HG02970 (cell line): Measurements from ENCODE around the gene EMP3.
"Not testable (repeated sequence)": the region's sequence is repeated elsewhere in the genome, so short reads cannot be mapped to it uniquely, and the experiment has no call there.

Experiments used
- ATAC-seq: cut with Tn5 transposase; IDR thresholded peaks from one replicate; pipeline ENCODE4 v1.9.1; 2021; ENCODE audit warnings: mild to moderate bottlenecking, moderate library complexity, moderate number of reproducible peaks; ENCODE audit not compliant: unreplicated experiment, low FRiP score

EMP3 gene, protein sequence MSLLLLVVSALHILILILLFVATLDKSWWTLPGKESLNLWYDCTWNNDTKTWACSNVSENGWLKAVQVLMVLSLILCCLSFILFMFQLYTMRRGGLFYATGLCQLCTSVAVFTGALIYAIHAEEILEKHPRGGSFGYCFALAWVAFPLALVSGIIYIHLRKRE

GRCh38 chr19:48325265-48325910 is at the start of gene EMP3:
Gene EMP3, plus strand, starts transcription at chr19:48325552. Its CDS starts 1,293 bp downstream, at chr19:48326845.
- no peak for ATAC-seq

- ATAC-seq: no peak
These were observed 45.6 kb upstream of the EMP3 start for GRCh38 chr19:48279747-48280146.

DNA sequence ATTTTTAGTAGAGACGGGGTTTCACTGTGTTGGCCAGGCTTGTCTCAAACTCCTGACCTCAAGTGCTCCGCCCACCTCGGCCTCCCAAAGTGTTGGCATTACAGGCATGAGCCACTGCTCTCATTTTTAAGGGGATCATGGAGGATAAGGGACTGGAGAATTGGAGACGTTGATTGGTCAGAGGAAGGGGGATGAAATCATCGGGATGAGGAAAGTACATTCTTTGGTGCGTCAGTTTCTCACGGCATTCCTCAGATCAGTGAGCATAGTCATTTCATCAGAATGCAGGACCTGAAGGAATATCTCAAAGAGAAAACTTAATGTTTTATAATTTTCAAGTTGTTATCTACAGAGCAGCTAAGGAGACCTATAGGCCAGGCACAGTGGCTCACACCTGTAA is 41.4 kb upstream of the EMP3 start:
- ATAC-seq: no peak

DNA sequence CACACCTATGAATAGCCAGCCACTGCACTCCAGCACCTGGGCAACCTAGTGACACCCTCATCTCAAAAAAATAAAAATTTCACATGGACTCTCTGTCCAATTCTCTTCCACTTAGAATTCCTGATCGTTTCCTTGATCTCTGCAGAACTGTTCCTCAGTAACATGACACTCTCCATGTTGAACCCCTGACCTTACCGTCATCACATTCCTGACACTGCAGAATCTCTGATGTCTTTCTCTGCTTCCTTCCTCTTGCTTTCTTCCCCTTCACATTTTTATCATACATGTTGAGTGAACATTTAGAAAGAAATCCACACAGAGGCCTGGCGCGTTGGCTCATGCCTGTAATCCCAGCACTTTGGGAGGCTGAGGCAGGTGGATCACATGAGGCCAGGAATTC is 40.5 kb upstream of the EMP3 start:
- no peak for ATAC-seq

GRCh38 chr19:48287748-48288147 is 37.6 kb upstream of the EMP3 start:
- no peak for ATAC-seq

DNA sequence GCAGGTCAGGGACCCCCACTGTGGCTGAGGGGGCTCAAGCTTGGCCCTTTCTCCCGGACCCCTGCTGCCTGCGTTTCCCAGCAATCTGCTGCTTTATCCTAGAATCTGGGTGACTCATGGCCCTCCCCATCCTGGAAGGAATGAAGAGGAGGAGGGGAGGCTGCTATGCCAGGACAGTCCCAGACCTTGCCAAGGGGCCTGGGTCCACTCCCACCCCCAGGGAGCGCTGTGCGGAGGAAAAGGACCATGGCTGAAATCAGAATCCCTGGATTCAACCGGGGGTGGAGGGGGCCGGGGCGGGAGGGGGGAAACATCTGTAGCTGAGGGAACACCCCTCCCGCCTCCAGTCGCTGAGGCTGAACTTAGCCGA is 35.0 kb upstream of the EMP3 start:
- no peak for ATAC-seq

DNA sequence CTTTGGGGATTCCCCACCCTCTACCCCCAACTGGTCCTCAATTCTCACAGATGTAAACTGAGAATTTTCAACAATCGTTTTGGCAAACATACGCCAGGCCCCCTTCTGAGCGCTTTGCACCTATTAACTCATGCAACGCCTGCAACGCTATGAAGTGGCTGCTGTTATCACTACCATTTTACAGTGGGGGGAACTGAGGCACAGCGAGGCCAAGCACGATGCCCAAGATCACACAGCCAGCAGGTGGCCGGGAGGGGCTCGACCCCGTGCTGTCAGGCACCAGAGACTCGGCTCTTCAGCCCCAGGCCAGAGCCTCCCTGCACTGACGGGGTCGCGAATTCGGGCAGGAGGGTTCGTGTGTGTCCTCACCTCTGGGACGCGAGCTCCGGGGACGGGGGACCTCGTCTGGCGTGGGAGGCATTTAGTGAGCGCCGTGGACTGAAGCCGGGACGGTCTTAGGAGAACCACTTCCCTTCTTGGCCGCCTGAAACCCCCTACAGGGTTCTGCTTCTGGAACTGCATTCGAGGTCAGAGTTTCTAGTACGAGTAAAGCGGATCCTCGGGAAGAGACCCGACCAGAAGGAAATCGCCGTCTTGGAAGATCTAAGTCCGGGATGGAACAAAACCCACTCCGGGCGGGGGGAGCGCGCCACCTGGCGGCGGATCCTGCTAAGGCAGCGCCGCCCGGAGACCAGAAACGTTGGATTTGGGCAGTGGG is 34.4 kb upstream of the EMP3 start:
- ATAC-seq: no peak

DNA sequence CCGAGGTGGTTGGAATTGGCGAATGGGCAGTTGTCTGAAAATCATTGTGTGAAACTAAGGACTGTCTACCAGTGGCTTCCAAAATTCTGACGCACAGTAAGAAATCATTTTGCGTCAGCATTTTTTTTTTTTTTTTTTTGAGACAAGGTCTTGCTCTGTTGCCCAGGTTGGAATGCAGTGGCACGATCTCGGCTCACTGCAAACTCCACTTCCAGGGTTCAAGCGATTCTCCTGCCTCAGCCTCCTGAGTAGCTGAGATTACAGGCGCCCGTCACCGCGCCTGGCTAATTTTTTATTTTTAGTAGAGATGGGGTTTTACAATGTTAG is 33.9 kb upstream of the EMP3 start:
- not testable (repeated sequence) for ATAC-seq

DNA sequence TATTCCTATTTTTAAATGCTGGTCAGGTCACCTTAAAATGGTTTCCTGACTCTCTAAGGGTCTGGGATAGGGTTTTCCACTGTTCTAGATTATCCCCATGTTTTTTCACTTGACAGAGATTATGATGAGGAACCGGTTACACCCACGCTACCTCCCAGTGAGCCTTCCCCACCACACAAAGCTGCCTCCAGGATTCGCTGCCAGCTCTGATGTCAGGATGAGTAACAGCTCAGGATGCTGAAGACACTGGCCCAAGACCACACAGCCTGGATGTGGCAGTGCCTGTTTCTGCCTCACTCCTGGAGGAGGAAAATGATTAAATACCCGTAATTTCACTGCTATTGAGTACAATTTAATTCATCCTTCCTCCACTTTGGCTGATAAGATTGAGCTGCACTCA is 32.6 kb upstream of the EMP3 start:
- no peak for ATAC-seq

DNA sequence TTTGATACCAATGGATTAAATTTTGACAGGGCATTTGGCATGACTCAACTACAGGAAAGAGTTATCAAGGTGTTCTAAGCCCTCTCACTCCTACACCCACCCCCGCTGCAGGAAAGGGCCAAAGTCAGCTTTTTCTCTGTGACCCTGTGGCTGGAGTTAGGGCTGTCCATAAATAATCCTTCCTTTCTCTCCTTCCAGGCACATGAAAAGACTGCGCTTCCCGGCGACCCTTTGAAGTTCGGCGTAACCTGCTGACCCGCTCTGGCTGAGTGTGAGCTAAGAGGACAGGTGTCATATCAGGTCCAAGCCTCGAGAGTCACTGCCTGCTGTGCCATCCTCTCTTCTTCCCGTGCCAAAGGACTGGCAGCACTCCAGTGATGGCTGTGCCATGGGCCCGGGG is 29.9 kb upstream of the EMP3 start:
- ATAC-seq: no peak

DNA sequence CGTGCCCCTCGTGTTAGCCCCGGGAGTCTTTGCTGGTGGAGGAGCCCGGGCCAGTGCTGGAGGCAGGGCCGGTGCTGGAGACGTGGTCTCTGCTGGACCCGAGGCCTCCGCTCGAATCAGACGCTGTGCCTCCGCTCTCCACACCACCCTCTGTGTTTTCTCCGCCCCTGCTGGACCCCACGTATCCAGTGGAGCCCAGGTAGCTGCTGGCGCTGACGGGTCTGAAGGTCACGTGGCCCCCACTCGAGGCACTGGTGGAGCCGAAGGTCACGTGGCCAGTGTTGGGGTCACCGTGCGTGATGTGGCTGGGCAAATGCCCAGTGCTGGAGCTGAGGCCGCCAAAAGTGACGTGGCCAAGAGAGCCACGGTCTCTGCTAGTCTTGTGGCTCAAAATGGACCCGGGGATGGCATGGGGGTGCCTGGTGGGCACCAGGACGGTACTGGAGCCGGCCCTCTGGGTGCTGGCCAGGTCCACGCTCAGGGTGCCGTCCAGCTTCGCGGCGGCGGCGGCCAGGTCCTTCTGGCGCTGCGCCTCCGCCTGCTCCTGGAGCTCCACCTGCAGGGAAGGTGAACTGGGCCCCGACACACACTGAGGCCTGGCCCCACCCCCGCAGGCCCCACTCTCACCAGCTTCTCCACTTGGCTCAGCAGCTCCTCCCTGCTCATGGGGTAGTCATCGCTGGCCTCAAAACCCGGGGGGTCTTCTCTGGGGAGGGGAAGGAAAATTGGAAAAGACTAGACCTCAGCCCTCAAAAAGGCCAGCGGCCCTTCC is 28.2 kb upstream of the EMP3 start:
- ATAC-seq: no peak

GRCh38 chr19:48297975-48298374 is 27.4 kb upstream of the EMP3 start:
- ATAC-seq: no peak

GRCh38 chr19:48301886-48302599 is 23.3 kb upstream of the EMP3 start:
- ATAC-seq: no peak

DNA sequence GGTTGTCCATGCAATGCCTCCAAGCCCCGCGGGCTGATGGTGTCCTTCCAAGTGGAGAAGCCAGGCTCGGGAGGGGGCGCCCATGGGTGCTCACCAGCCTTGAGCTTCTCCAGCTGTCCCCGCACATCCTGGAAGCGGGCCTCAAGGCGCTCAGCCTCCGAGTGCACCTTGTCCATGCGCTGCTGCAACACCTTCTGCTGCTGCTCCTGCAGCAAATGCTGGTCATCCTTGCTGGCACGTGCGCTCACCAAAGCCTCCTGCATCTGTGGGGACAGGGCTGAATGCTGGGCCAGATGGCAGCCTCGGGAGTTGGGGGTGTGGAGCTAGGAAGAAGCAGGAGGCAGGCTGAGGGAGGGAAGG is 22.8 kb upstream of the EMP3 start:
- ATAC-seq: no peak

DNA sequence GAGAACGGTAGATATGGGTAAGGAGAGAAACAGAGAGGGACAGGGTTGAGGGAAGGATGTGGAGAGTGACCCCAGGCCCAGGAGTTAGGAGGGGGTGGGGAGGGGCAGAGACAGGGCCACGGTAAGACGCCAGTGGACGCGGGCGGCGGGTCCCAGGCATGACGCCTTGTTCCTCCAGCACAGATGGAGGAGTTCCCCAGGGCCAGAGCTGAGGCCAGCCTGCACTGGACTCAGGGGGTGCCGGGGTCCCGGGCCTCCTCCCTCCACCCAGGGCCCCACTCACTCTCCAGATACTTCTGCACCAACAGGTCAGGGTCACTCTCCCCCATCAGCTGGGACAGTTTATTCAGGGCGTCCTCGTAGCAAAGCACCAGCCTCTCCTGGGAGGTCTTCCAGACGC is 22.0 kb upstream of the EMP3 start:
- no peak for ATAC-seq

DNA sequence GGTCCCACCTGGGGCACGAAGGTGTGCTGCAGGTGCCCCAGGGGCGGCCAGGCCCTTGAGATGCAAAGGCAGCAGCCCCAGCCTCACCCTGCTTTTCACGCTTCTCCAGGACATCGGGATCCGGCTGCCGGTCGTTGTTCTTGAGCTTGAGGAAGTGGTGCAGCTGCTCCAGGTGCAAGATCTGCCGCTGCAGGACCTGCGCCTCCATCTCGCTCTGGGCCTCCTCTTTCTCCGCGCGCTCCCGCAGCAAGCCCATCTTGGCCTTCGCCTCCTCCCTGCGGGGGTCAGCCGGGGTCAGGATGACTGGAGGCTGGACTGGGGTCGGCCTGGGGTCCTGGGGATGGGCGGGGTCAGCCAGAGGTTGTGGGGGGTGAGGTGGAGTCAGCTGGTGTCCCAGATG is 21.5 kb upstream of the EMP3 start:
- ATAC-seq: no peak

DNA sequence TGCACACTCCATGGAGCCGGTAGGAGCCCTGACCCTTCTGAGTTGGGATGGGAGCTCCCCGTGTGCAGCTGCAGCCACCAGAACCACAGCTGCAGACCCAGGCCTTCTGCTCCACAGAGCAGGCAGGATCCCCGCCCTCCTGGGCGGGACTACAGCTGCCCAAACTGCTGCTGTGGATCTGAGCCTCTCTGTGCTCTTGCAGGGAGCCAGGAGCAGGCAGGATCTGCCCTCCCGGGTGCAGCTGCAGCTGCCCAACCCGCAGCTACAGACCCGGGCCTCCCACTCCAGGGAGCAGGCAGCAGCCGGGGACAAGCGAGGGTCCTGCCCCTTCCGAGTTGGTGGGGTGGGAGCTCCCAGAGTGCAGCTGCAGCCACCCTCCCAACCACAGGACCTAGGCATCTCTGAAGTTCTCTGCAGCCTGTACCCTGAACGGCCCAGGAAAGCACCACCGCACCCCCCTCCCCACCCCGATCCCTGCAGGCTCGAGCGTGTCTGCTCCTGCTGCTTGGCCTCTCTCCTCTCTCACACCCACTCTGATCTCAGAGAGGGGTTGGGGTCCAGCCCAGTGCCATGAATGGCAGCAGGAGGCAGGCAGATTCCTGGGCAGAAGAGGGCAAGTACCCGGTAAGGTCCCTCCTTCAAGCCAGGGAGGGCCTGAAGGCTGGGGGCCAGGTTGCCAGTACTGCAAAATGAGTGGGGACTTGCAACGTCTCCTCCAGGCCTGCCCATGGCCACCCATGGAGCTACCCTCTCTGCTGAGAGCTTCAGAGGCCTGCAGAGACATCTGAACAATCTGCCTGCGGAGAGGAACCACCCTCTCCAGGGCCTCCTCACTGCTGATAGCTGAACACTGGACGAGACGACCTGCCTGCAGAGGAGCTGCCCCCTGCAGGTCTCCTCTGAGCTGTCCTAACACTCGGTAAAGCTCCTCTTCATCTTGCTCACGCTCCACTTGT is 16.4 kb upstream of the EMP3 start:
- no peak for ATAC-seq

DNA sequence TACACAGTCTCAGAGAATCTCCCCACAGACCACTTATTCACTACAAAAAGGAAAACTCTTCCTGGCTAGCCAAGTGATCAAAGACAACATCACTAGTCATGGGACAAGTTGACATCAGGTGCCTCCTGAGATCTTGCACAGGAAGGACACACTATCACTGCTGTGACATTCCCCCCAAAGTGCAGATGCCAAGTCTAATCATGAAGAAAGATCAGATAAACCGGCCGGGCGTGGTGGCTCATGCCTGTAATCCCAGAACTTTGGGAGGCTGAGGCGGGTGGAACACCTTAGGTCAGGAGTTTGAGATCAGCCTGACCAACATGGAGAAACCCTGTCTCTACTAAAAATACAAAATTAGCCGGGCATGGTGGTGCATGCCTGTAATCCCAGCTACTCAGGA is 15.6 kb upstream of the EMP3 start:
- ATAC-seq: not testable (repeated sequence)

- no peak for ATAC-seq
These were observed 15.1 kb upstream of the EMP3 start for GRCh38 chr19:48310227-48310626.

GRCh38 chr19:48311384-48311783 is 14.0 kb upstream of the EMP3 start:
- ATAC-seq: no peak
